OCI-LY1 (cell line): ENCODE data around the gene DNAJC15.

Experiments
- H2AFZ ChIP-seq: fragments of 200-600 bp; sonication (generic), shearing (Covaris generic); 2 replicates; pipeline ENCODE4 v1.6.0; 2014; ENCODE audit warnings: antibody characterized with exemption, mild to moderate bottlenecking, low read length
- H3F3A ChIP-seq: fragments of 200-600 bp; sonication (generic), shearing (Covaris generic); 2 replicates; pipeline ENCODE4 v1.6.0; 2014; ENCODE audit warnings: mild to moderate bottlenecking, antibody characterized with exemption, low read length, moderate library complexity; ENCODE audit not compliant: insufficient read depth
- H3K27ac ChIP-seq: fragments of 200-600 bp; sonication (generic); 2 replicates; pipeline ENCODE4 v1.5.1; 2014; ENCODE audit warnings: low read length, mixed run types, mild to moderate bottlenecking, low read depth; ENCODE audit not compliant: poor library complexity, severe bottlenecking
- H3K27me3 ChIP-seq: fragments of 200-600 bp; sonication (generic); 2 replicates; pipeline ENCODE4 v1.6.0; 2014; ENCODE audit warnings: antibody characterized with exemption, mild to moderate bottlenecking, low read length, moderate library complexity; ENCODE audit not compliant: insufficient read depth
- H3K36me3 ChIP-seq: fragments of 200-600 bp; sonication (generic); 2 replicates; pipeline ENCODE4 v1.6.1; 2014; ENCODE audit warnings: mild to moderate bottlenecking, antibody characterized with exemption, low read length, moderate library complexity, mixed read lengths; ENCODE audit not compliant: insufficient read depth
- H3K4me1 ChIP-seq: fragments of 200-600 bp; sonication (generic); 2 replicates; pipeline ENCODE4 v1.5.1; 2014; ENCODE audit warnings: mild to moderate bottlenecking, low read length, moderate library complexity; ENCODE audit not compliant: insufficient read depth, severe bottlenecking
- H3K4me2 ChIP-seq: fragments of 200-600 bp; sonication (generic), shearing (Covaris generic); 2 replicates; pipeline ENCODE4 v1.6.1; 2014; ENCODE audit warnings: low read length
- H3K4me3 ChIP-seq: fragments of 200-600 bp; sonication (generic); 2 replicates; pipeline ENCODE4 v1.5.1; 2014; ENCODE audit warnings: low read length, low read depth, mild to moderate bottlenecking, mixed read lengths; ENCODE audit not compliant: poor library complexity, severe bottlenecking
- H3K79me2 ChIP-seq: fragments of 200-600 bp; shearing (Covaris generic); 2 replicates; pipeline ENCODE4 v1.6.1; 2016; ENCODE audit warnings: mixed run types, low read length, mixed read lengths; ENCODE audit not compliant: insufficient read depth
- H3K9ac ChIP-seq: fragments of 200-600 bp; sonication (generic), shearing (Covaris generic); 2 replicates; pipeline ENCODE4 v1.6.1; 2014; ENCODE audit warnings: mild to moderate bottlenecking, low read length, mixed read lengths
- H3K9me2 ChIP-seq: fragments of 200-600 bp; sonication (generic), shearing (Covaris generic); 2 replicates; pipeline ENCODE4 v1.6.1; 2014; ENCODE audit warnings: low read depth, mild to moderate bottlenecking, low read length, mixed read lengths
- H3K9me3 ChIP-seq: fragments of 200-600 bp; shearing (Covaris generic); 2 replicates; pipeline ENCODE4 v1.6.1; 2014; ENCODE audit warnings: low read length, mixed read lengths
- H4K20me1 ChIP-seq: fragments of 200-600 bp; sonication (generic), shearing (Covaris generic); 2 replicates; pipeline ENCODE4 v1.6.0; 2016; ENCODE audit warnings: mild to moderate bottlenecking, low read length; ENCODE audit not compliant: insufficient read depth
- EZH2 ChIP-seq: fragments of 200-600 bp; sonication (generic), shearing (Covaris generic); IDR thresholded peaks from 2 replicates; pipeline ENCODE4 v1.8.0; 2017; ENCODE audit warnings: borderline replicate concordance, mixed run types, mild to moderate bottlenecking, antibody characterized with exemption, low read length, moderate library complexity, mixed read lengths
- TF ChIP-seq, protein P1 (sequence below): fragments of 200-600 bp; sonication (generic), shearing (Covaris generic); IDR thresholded peaks from 2 replicates; pipeline ENCODE4 v1.5.1; 2017; ENCODE audit warnings: mild to moderate bottlenecking, antibody characterized with exemption, low read length, moderate library complexity, mixed read lengths

DNAJC15 gene

DNA sequence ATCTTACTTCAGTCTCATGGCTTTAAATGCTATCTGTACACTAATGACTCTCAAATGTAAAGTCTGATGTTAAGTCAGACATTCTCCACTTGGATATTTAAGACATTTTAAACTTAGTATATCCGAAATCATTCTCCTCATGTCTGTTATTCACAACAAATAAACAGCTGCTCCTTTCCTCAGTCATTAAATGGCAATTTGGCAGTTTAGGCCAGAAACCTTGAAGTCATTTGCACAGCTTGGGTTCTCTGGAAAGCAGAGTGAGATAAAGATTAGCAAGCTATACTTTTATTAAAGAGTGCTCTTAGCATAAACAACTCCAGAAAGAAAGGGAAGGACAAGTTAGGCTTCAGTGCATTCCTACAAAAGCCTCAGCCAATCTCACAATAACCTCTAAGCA lies 53.7 kb downstream of the DNAJC15 start:
- H3K4me3 ChIP-seq: no peak overlapping the region
- H3K9me2 ChIP-seq: no peaks in the 10 kb centered on the region
- no peaks in the 10 kb centered on the region for H4K20me1 ChIP-seq
- no peaks in the 10 kb centered on the region for H3K9me3 ChIP-seq
- H3K79me2 ChIP-seq: peaks cover 8% of the 10 kb centered on the region
- H3F3A ChIP-seq: no peaks in the 10 kb centered on the region
- no peak overlapping the region for H3K9ac ChIP-seq
- H3K4me1 ChIP-seq: peaks cover 30% of the 10 kb centered on the region
- H3K27me3 ChIP-seq: no peaks in the 10 kb centered on the region
- H3K27ac ChIP-seq: peak overlapping the region; percentile 15
- TF ChIP-seq, protein P1, sequence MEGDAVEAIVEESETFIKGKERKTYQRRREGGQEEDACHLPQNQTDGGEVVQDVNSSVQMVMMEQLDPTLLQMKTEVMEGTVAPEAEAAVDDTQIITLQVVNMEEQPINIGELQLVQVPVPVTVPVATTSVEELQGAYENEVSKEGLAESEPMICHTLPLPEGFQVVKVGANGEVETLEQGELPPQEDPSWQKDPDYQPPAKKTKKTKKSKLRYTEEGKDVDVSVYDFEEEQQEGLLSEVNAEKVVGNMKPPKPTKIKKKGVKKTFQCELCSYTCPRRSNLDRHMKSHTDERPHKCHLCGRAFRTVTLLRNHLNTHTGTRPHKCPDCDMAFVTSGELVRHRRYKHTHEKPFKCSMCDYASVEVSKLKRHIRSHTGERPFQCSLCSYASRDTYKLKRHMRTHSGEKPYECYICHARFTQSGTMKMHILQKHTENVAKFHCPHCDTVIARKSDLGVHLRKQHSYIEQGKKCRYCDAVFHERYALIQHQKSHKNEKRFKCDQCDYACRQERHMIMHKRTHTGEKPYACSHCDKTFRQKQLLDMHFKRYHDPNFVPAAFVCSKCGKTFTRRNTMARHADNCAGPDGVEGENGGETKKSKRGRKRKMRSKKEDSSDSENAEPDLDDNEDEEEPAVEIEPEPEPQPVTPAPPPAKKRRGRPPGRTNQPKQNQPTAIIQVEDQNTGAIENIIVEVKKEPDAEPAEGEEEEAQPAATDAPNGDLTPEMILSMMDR: no peak
- TF ChIP-seq EZH2: no peak
- H2AFZ ChIP-seq: no peak overlapping the region
- H3K36me3 ChIP-seq: peaks cover 44% of the 10 kb centered on the region
- H3K4me2 ChIP-seq: no peak overlapping the region

DNA sequence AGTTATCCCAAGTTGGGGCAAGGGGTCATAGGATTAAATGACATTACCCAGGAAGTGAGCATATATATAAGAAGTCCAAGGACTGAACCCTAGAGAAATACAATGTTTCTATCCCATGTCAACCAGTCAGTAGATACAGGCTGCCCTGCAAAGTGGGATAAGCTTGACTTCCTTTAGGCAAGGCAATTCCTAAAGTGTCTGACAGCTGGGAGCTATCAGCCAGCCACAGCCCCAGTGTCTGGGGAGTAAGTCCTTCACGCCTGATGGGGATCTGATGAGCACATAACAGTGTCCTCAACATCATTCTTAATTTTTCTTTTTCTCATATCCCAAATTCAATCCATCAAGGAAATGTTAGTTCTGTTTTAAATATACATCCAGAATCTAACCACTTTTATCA lies 54.1 kb downstream of the DNAJC15 start:
- H3K9ac ChIP-seq: no peak overlapping the region
- peaks cover 8% of the 10 kb centered on the region for H3K79me2 ChIP-seq
- H3K27me3 ChIP-seq: no peaks in the 10 kb centered on the region
- H2AFZ ChIP-seq: no peak overlapping the region
- no peaks in the 10 kb centered on the region for H3K9me3 ChIP-seq
- TF ChIP-seq EZH2: no peak
- TF ChIP-seq, protein P1: no peak
- H3K36me3 ChIP-seq: peaks cover 45% of the 10 kb centered on the region
- no peak overlapping the region for H3K27ac ChIP-seq
- H4K20me1 ChIP-seq: no peaks in the 10 kb centered on the region
- H3K9me2 ChIP-seq: no peaks in the 10 kb centered on the region
- H3K4me1 ChIP-seq: peaks cover 30% of the 10 kb centered on the region
- H3F3A ChIP-seq: no peaks in the 10 kb centered on the region
- H3K4me3 ChIP-seq: no peak overlapping the region
- H3K4me2 ChIP-seq: no peak overlapping the region

DNA sequence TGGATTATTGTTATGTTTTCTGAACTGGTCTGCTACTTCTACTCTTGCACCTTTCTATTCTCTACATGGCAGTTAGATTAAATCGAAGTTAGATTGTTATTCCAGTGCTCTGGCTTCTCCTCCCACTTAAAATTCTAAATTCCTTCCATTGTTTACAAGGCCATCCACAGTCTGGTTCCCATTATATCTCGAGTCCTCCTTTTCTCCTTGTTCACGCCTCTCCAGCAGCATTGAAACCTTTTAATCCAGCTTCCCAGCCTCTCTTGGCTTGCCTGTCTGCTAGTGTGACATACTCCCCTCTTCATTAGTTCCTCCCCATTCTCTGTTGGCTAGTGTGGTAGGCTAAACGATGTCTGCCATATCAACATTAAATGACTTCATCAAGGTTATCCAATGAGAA lies 54.5 kb downstream of the DNAJC15 start:
- no peak overlapping the region for H3K27ac ChIP-seq
- no peaks in the 10 kb centered on the region for H3K9me2 ChIP-seq
- H3K9me3 ChIP-seq: no peaks in the 10 kb centered on the region
- no peak for TF ChIP-seq EZH2
- TF ChIP-seq, protein P1: no peak
- H3F3A ChIP-seq: no peaks in the 10 kb centered on the region
- H4K20me1 ChIP-seq: no peaks in the 10 kb centered on the region
- no peak overlapping the region for H3K9ac ChIP-seq
- H3K4me3 ChIP-seq: no peak overlapping the region
- H3K27me3 ChIP-seq: no peaks in the 10 kb centered on the region
- no peak overlapping the region for H2AFZ ChIP-seq
- H3K4me1 ChIP-seq: peaks cover 30% of the 10 kb centered on the region
- H3K79me2 ChIP-seq: peaks cover 8% of the 10 kb centered on the region
- H3K36me3 ChIP-seq: peaks cover 45% of the 10 kb centered on the region
- H3K4me2 ChIP-seq: no peak overlapping the region
